ENCODE measurements around the gene LIPT2.

Gene LIPT2

DNA sequence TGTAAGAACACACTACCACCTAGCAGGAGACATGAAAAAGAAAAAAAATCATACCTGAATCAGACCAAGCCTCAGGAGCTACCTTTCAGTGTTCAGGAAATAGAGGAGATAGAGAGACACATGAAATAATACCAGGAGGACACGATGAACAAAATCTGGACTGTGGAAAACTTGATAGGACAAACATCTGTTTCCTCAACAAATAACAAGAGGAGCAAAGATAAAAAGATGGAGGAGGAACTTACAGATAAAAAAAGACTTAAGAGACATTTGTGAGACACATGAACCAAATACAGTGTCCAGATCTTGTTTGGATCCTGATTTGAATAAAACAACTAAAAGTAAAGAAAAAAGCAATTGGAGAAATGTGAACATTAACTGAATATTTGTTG is 13.8 kb downstream of the LIPT2 start:
- H3K4me3 ChIP-seq (ENCODE audit: insufficient read depth in 1 of 2, low read depth in 1 of 2, low read length in 2 of 2): no peak overlapping the region
- H3K36me3 ChIP-seq (ENCODE audit: control insufficient read depth in 1 of 2, insufficient read depth in 2 of 2, low read depth in 1 of 2, low read length in 2 of 2): no peaks in the 10 kb centered on the region
- no peaks in the 10 kb centered on the region for H3K9me3 ChIP-seq (ENCODE audit: control insufficient read depth, low read length)
- no peaks in the 10 kb centered on the region for H3K4me1 ChIP-seq (ENCODE audit: control insufficient read depth, insufficient read depth, low read depth, low read length)
- DNase-seq: no peak
- no peak overlapping the region for H2BK15ac ChIP-seq (ENCODE audit: low read depth, poor library complexity, severe bottlenecking)
- H3K4me2 ChIP-seq (ENCODE audit: low read length, poor library complexity, severe bottlenecking): no peak overlapping the region
- no peak overlapping the region for H2AK5ac ChIP-seq (ENCODE audit: low read length, severe bottlenecking)
- H3K14ac ChIP-seq (ENCODE audit: low read length in 2 of 2): no peak overlapping the region
- H3K27ac ChIP-seq (ENCODE audit: low read length, poor library complexity, severe bottlenecking): no peak overlapping the region
- no peak overlapping the region for H4K91ac ChIP-seq (ENCODE audit: low read length)
- H3K27me3 ChIP-seq (ENCODE audit: control insufficient read depth in 1 of 2, insufficient read depth in 1 of 2, low read length in 2 of 2): peaks cover 0 to 15% of the 10 kb centered on the region in 2 experiments
- no peak overlapping the region for H2BK5ac ChIP-seq (ENCODE audit: low read depth, low read length, poor library complexity, severe bottlenecking)
- no peaks in the 10 kb centered on the region for H3K79me1 ChIP-seq (replicated peaks; ENCODE audit: low read length, poor library complexity, severe bottlenecking)
- H3K9ac ChIP-seq (ENCODE audit: low read length): no peak overlapping the region
- H3K18ac ChIP-seq (ENCODE audit: low read depth in 1 of 2, low read length in 2 of 2): no peak overlapping the region
- no peak overlapping the region for H2BK12ac ChIP-seq (ENCODE audit: low read length in 2 of 2)
- no peak overlapping the region for H2AFZ ChIP-seq (ENCODE audit: low read depth, low read length)
- no peak overlapping the region for H3K4ac ChIP-seq (ENCODE audit: low read depth in 1 of 2, low read length in 2 of 2)
- H3K23ac ChIP-seq (ENCODE audit: low read length in 2 of 2): no peak overlapping the region
- no peak overlapping the region for H2BK120ac ChIP-seq (ENCODE audit: low read depth, low read length)
- H4K8ac ChIP-seq (ENCODE audit: low read length): no peak overlapping the region
- 73% methylated on average over 1 of the region's 1 CpG for WGBS

DNA sequence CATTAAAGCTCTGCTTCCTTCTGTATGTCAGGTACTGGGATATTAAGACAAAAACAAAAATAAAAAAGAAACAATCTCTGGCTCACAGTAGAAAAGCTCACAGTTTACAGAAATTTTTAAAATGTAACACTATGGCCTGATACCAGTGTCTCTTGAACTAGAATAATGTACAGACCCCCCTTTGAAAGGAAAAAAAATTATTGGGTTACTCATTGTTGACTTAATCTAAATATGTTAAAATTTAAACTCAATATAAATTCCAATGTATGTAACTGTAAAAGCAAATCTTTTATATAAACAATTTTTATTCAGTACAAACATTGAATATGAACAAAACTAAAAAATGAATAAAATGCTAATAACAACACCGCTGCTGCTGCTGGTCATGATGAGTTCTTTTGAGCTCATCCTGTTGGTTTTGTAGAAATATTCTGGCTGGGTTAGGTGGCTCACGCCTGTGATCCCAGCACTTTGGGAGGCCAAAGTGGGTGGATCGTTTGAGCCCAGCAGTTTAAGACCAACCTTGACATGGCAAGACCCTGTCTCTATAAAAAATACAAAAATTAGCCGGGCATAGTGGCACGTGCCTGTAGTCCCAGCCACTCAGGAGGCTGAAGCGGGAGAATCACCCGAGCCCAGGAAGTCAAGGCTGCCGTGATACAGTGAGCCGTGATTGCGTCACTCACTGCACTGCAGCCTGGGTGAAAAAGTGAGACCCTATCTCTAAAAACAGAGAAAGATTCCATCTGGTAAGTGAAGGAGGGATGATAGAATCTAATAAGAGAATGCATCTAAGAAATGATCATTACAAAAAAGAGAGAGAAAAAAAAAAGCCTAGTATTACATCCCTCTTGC is 14.4 kb downstream of the LIPT2 start:
- Histone ChIP-seq H2AK5ac (ENCODE audit: low read length, severe bottlenecking) (no peak overlapping the region), H3K4me2 (ENCODE audit: low read length, poor library complexity, severe bottlenecking) (no peak overlapping the region), H3K18ac (ENCODE audit: low read depth in 1 of 2, low read length in 2 of 2) (no peak overlapping the region), H4K91ac (ENCODE audit: low read length) (peak overlapping the region; percentile 39), H3K79me1 (replicated peaks; ENCODE audit: low read length, poor library complexity, severe bottlenecking) (no peaks in the 10 kb centered on the region), H4K8ac (ENCODE audit: low read length) (no peak overlapping the region), H2BK12ac (ENCODE audit: low read length in 2 of 2) (no peak overlapping the region), H3K9ac (ENCODE audit: low read length) (no peak overlapping the region), H2BK5ac (ENCODE audit: low read depth, low read length, poor library complexity, severe bottlenecking) (no peak overlapping the region), H2BK120ac (ENCODE audit: low read depth, low read length) (no peak overlapping the region), H3K4me1 (ENCODE audit: control insufficient read depth, insufficient read depth, low read depth, low read length) (no peaks in the 10 kb centered on the region), H3K23ac (ENCODE audit: low read length in 2 of 2) (no peak overlapping the region), H3K36me3 (ENCODE audit: control insufficient read depth in 1 of 2, insufficient read depth in 2 of 2, low read depth in 1 of 2, low read length in 2 of 2) (no peaks in the 10 kb centered on the region), H3K27me3 (ENCODE audit: control insufficient read depth in 1 of 2, insufficient read depth in 1 of 2, low read length in 2 of 2) (peaks cover 0 to 19% of the 10 kb centered on the region in 2 experiments), H3K4me3 (ENCODE audit: insufficient read depth in 1 of 2, low read depth in 1 of 2, low read length in 2 of 2) (no peak overlapping the region), H2BK15ac (ENCODE audit: low read depth, poor library complexity, severe bottlenecking) (no peak overlapping the region), H3K14ac (ENCODE audit: low read length in 2 of 2) (no peak overlapping the region), H3K27ac (ENCODE audit: low read length, poor library complexity, severe bottlenecking) (no peak overlapping the region), H3K4ac (ENCODE audit: low read depth in 1 of 2, low read length in 2 of 2) (no peak overlapping the region), H3K9me3 (ENCODE audit: control insufficient read depth, low read length) (no peaks in the 10 kb centered on the region), H2AFZ (ENCODE audit: low read depth, low read length) (no peak overlapping the region)
- 97% methylated on average over 8 of the region's 10 CpGs for WGBS
- no peak for DNase-seq

DNA sequence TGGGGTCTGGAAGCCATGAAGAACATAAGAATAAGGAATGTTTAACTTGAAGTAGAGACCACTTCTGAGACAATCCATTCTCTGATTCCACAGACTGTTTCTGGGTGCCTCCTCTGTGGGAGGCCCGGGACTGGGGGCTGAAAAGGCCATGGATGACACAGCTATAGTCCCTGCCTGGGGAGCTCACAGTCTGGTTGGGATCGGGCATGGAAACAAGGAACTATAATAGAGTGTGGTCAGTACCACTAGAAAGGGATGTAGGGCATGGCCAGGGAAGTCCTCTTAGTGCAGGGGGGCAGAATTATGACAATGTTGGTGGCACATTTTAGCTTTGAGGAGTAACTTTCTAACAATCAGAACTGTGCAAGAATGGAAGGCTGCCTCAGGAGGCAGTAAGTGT is 17.0 kb downstream of the LIPT2 start:
- Histone ChIP-seq H3K18ac (ENCODE audit: low read depth in 1 of 2, low read length in 2 of 2) (no peak overlapping the region), H3K79me1 (replicated peaks; ENCODE audit: low read length, poor library complexity, severe bottlenecking) (no peaks in the 10 kb centered on the region), H3K36me3 (ENCODE audit: control insufficient read depth in 1 of 2, insufficient read depth in 2 of 2, low read depth in 1 of 2, low read length in 2 of 2) (no peaks in the 10 kb centered on the region), H2BK120ac (ENCODE audit: low read depth, low read length) (no peak overlapping the region), H3K9me3 (ENCODE audit: control insufficient read depth, low read length) (no peaks in the 10 kb centered on the region), H3K4ac (ENCODE audit: low read depth in 1 of 2, low read length in 2 of 2) (no peak overlapping the region), H2AK5ac (ENCODE audit: low read length, severe bottlenecking) (peak overlapping the region; percentile 39), H3K27ac (ENCODE audit: low read length, poor library complexity, severe bottlenecking) (no peak overlapping the region), H2BK12ac (ENCODE audit: low read length in 2 of 2) (no peak overlapping the region), H4K8ac (ENCODE audit: low read length) (no peak overlapping the region), H2BK5ac (ENCODE audit: low read depth, low read length, poor library complexity, severe bottlenecking) (no peak overlapping the region), H3K4me3 (ENCODE audit: insufficient read depth in 1 of 2, low read depth in 1 of 2, low read length in 2 of 2) (no peak overlapping the region), H2AFZ (ENCODE audit: low read depth, low read length) (no peak overlapping the region), H3K23ac (ENCODE audit: low read length in 2 of 2) (peak overlapping the region in 1 of 2 experiments; percentile 1), H3K4me2 (ENCODE audit: low read length, poor library complexity, severe bottlenecking) (no peak overlapping the region), H3K14ac (ENCODE audit: low read length in 2 of 2) (no peak overlapping the region), H2BK15ac (ENCODE audit: low read depth, poor library complexity, severe bottlenecking) (no peak overlapping the region), H4K91ac (ENCODE audit: low read length) (no peak overlapping the region), H3K9ac (ENCODE audit: low read length) (no peak overlapping the region), H3K4me1 (ENCODE audit: control insufficient read depth, insufficient read depth, low read depth, low read length) (no peaks in the 10 kb centered on the region), H3K27me3 (ENCODE audit: control insufficient read depth in 1 of 2, insufficient read depth in 1 of 2, low read length in 2 of 2) (peaks cover 0 to 42% of the 10 kb centered on the region in 2 experiments)
- 76% methylated on average over 2 of the region's 2 CpGs for WGBS
- DNase-seq: no peak

DNA sequence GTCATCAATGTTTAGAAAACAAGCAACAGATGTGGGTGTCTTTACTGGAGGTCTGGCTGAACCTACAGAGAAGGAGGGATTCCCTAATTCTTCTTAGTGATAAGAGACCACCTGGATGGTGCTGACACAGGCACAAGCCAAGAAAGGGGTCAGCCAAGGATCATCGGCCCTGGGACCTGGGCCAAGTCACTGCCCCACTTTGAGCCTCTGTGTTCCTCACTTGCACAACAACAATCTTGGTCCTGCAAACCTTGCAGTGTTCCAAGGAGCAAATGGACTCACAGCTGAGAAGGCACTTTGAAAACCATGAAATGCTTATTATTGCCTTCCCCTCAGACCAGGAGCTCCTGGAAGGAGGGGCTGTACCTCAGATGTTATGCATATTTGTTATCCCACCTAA is 19.2 kb downstream of the LIPT2 start:
- H2BK5ac ChIP-seq (ENCODE audit: low read depth, low read length, poor library complexity, severe bottlenecking): no peak overlapping the region
- H3K18ac ChIP-seq (ENCODE audit: low read depth in 1 of 2, low read length in 2 of 2): no peak overlapping the region
- peaks cover 2% of the 10 kb centered on the region for H3K4me1 ChIP-seq (ENCODE audit: control insufficient read depth, insufficient read depth, low read depth, low read length)
- no peak overlapping the region for H3K27ac ChIP-seq (ENCODE audit: low read length, poor library complexity, severe bottlenecking)
- H4K8ac ChIP-seq (ENCODE audit: low read length): no peak overlapping the region
- 73% methylated on average over 1 of the region's 1 CpG for WGBS
- no peak overlapping the region for H2BK12ac ChIP-seq (ENCODE audit: low read length in 2 of 2)
- DNase-seq: no peak
- no peaks in the 10 kb centered on the region for H3K79me1 ChIP-seq (replicated peaks; ENCODE audit: low read length, poor library complexity, severe bottlenecking)
- H3K23ac ChIP-seq (ENCODE audit: low read length in 2 of 2): no peak overlapping the region
- peaks cover 0 to 47% of the 10 kb centered on the region in 2 experiments for H3K27me3 ChIP-seq (ENCODE audit: control insufficient read depth in 1 of 2, insufficient read depth in 1 of 2, low read length in 2 of 2)
- H3K4me2 ChIP-seq (ENCODE audit: low read length, poor library complexity, severe bottlenecking): no peak overlapping the region
- H4K91ac ChIP-seq (ENCODE audit: low read length): no peak overlapping the region
- no peak overlapping the region for H3K14ac ChIP-seq (ENCODE audit: low read length in 2 of 2)
- H3K4me3 ChIP-seq (ENCODE audit: insufficient read depth in 1 of 2, low read depth in 1 of 2, low read length in 2 of 2): no peak overlapping the region
- no peak overlapping the region for H2BK15ac ChIP-seq (ENCODE audit: low read depth, poor library complexity, severe bottlenecking)
- no peak overlapping the region for H2AFZ ChIP-seq (ENCODE audit: low read depth, low read length)
- H3K9me3 ChIP-seq (ENCODE audit: control insufficient read depth, low read length): no peaks in the 10 kb centered on the region
- H2BK120ac ChIP-seq (ENCODE audit: low read depth, low read length): no peak overlapping the region
- no peak overlapping the region for H3K4ac ChIP-seq (ENCODE audit: low read depth in 1 of 2, low read length in 2 of 2)
- no peak overlapping the region for H2AK5ac ChIP-seq (ENCODE audit: low read length, severe bottlenecking)
- no peaks in the 10 kb centered on the region for H3K36me3 ChIP-seq (ENCODE audit: control insufficient read depth in 1 of 2, insufficient read depth in 2 of 2, low read depth in 1 of 2, low read length in 2 of 2)
- no peak overlapping the region for H3K9ac ChIP-seq (ENCODE audit: low read length)
